GM13977 (cell line): ENCODE measurements around the gene ARL14EPL.

Source experiments
- DNase-seq: peaks from one replicate; pipeline ENCODE4 v3.0.0; 2012; ENCODE audit warnings: low spot score
- in situ Hi-C: fragments of 300-500 bp; cut with MboI; formaldehyde crosslinking; loops from one replicate; pipeline ENCODE4 v1.12.0; 2022; ENCODE audit warnings: low sequenced_read_pairs, low pct_unique_long_range_greater_than_20kb, mixed read lengths, inconsistent platforms; ENCODE audit not compliant: unreplicated experiment
- TF ChIP-seq, protein P1 (sequence below): IDR thresholded peaks from 2 replicates; pipeline ENCODE4 v1.5.1; 2012; ENCODE audit warnings: mild to moderate bottlenecking, control low read depth; ENCODE audit not compliant: insufficient read depth; ENCODE audit errors: extremely low read depth, missing control alignments

ARL14EPL gene

DNA sequence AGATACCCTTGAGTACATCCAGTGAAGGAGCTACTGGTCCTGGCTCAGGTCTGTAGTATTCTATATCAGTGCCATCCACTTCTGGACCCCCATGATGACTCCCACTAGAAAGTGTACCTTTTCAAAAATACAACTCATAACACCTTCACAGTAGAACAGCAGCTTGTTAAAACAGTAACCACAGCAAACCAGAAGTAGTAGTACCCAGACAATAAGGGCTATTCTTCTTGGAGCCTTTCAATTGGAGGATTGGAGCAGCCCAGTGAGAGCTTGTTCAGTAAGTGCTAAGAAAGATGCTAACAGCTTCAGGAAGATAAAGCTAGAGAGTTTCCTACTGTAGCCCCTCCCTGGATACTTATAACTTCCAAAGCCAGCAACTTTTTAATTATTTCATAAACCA is 10.1 kb downstream of the ARL14EPL start:
- in situ Hi-C loops, result no loop called here
- TF ChIP-seq, protein P1, sequence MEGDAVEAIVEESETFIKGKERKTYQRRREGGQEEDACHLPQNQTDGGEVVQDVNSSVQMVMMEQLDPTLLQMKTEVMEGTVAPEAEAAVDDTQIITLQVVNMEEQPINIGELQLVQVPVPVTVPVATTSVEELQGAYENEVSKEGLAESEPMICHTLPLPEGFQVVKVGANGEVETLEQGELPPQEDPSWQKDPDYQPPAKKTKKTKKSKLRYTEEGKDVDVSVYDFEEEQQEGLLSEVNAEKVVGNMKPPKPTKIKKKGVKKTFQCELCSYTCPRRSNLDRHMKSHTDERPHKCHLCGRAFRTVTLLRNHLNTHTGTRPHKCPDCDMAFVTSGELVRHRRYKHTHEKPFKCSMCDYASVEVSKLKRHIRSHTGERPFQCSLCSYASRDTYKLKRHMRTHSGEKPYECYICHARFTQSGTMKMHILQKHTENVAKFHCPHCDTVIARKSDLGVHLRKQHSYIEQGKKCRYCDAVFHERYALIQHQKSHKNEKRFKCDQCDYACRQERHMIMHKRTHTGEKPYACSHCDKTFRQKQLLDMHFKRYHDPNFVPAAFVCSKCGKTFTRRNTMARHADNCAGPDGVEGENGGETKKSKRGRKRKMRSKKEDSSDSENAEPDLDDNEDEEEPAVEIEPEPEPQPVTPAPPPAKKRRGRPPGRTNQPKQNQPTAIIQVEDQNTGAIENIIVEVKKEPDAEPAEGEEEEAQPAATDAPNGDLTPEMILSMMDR, result no peak
- DNase-seq, result no peak

DNA sequence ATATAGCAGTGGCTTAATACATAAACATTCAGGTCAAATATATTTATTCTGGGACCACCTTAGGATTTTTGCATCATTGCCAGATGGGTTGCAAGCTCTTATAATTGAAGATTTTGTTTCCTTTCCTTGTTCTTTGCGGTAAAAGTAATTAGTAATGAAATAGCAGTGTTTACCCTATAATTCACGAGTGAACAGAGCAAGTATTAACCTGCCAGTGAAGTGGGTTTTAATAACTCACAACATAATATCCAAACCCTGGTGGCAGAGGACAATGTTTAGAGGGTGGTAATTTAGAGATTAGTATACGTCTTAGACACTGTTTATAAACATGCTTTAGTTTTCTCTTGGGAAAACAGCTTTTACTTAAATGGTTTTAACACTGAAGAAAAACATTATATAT is 11.8 kb downstream of the ARL14EPL start:
- TF ChIP-seq, protein P1, result no peak
- no peak for DNase-seq
- in situ Hi-C loops, result no loop called here

DNA sequence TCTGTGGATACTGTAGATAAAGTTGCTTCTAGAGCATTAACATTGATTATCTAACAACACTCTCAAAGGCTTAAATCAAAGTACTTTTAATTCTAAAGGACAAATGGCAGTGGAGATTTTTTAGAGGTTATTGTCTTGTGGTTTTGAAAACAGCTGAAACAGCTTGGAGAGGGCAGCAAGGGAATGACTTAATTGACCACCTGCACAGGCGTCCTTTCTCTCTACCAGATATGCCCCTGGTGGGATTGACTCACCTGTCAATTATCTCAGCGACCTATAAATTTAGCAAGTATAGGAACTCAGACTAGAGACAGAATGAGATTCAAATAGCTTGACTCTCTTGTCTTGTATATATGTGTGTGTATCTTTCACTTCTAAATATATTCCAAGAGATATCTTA is 13.5 kb downstream of the ARL14EPL start:
- in situ Hi-C loops, result no loop called here
- TF ChIP-seq, protein P1, result no peak
- DNase-seq, result no peak

DNA sequence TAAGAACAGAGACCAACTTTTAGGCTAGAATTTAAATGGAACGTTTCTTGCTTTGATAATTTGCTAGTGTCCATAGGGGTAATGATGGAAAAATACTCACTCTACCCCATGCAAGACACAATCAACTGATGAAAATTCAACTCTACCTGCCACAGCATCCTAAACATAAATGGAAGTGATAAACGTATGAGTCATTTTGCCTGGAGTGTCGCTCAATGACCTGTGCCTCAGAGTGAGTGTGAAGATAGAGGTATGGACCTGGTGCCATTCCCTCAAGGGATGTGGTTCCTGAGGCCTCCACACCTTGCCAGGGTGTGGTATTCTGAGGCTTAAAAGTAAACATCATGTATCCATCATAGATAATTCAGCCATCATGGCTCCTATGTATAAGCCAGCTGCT is 14.0 kb downstream of the ARL14EPL start:
- in situ Hi-C loops, result no loop called here
- no peak for DNase-seq
- TF ChIP-seq, protein P1, result no peak

DNA sequence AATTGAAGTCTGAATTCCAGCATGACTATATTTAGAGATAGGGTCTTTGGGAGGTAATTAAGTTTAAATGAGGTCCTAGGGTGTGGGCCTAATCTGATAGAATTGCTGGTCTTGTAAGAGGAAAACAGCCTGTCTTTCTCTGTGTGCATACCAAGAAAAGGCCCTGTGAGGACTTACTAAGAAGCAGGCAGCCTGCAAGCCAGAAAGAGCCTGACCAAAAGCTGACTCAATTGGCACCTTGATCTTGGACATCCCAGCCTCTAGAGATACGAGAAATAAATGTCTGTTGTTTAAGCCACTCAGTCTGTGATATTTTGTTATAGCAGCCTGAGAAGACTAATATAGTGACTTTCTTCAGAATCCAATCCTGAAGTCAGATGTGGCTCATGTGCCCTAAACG is 14.6 kb downstream of the ARL14EPL start:
- in situ Hi-C loops, result no loop called here
- no peak for DNase-seq
- TF ChIP-seq, protein P1, result no peak

DNA sequence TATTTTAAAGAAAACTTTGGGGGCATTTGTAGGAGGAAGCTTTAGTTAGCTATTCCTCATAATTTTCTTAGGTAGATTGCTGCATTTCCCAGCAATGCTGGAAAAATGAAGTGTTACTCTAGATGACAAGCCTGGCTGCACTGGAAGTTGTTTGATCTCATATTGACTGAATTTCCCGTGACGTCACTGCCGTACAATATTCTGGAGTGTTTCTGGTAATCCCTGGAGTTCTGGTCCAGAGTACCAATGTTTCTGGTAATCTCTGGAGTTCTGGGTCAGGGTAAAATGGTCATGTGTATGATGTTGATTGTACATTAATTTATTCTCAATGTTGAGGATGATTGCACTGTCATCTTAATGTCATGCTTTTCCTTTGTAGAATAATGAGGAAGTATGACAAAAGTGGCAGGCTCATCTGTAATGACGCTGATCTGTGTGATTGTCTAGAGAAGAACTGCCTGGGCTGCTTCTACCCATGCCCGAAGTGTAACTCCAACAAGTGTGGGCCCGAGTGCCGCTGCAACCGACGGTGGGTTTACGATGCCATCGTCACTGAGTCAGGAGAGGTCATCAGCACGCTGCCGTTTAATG is 26.2 kb downstream of the ARL14EPL start:
- DNase-seq, result no peak
- in situ Hi-C loops, result loop anchor here (25.0 kb wide), 2 partner anchors 221 to 746 kb away; partner anchors contain the start of genes AP3S1 and ATG12
- TF ChIP-seq, protein P1, result no peak
